HepG2 (cell line): ENCODE measurements around the gene ONECUT1. TPM values are rescaled to one million over a fixed set of nuclear protein-coding genes. Genes with fewer than 3 reads are reported as not detected.

Source experiments
- ELK4 ChIP-seq: sonication (generic); formaldehyde crosslinking; IDR thresholded peaks from 2 replicates; pipeline ENCODE4 v1.9.0; 2021; ENCODE audit warnings: missing genetic modification reagents, borderline replicate concordance
- FOSL1 ChIP-seq: sonication (generic); formaldehyde crosslinking; IDR thresholded peaks from 2 replicates; pipeline ENCODE4 v1.9.0; 2021; ENCODE audit warnings: missing genetic modification reagents, borderline replicate concordance
- HDAC1 ChIP-seq: sonication (generic); formaldehyde crosslinking; IDR thresholded peaks from 2 replicates; pipeline ENCODE4 v1.5.1; 2020; ENCODE audit warnings: mild to moderate bottlenecking, missing genetic modification reagents
- KDM2A ChIP-seq: sonication (generic); formaldehyde crosslinking; IDR thresholded peaks from 2 replicates; pipeline ENCODE4 v1.4.0; 2020; ENCODE audit warnings: low read depth, missing genetic modification reagents, borderline replicate concordance
- MAZ ChIP-seq, 2 experiments: sonication (generic) in 1 of 2; formaldehyde crosslinking in 1 of 2; IDR thresholded peaks; 2 replicates each; pipeline versions ENCODE4 v1.5.0 to v1.6.1; 2012 to 2020; ENCODE audit warnings: low read depth in 2 of 2, mild to moderate bottlenecking in 2 of 2, borderline replicate concordance in 1 of 2, improper control_type of control experiment in 1 of 2, low read length in 1 of 2, missing genetic modification reagents in 1 of 2, moderate library complexity in 1 of 2
- RXRB ChIP-seq: IDR thresholded peaks from 2 replicates; pipeline ENCODE4 v1.6.1; 2016; ENCODE audit warnings: borderline replicate concordance, missing genetic modification reagents, missing compliant biosample characterization
- STAT6 ChIP-seq: sonication (generic); formaldehyde crosslinking; IDR thresholded peaks from 2 replicates; pipeline ENCODE4 v1.4.0; 2020; ENCODE audit warnings: missing genetic modification reagents, mild to moderate bottlenecking, borderline replicate concordance
- ZBED4 ChIP-seq: sonication (generic); formaldehyde crosslinking; IDR thresholded peaks from 2 replicates; pipeline ENCODE4 v1.4.0; 2020; ENCODE audit warnings: missing genetic modification reagents, borderline replicate concordance
- ZC3H4 ChIP-seq: sonication (generic); formaldehyde crosslinking; IDR thresholded peaks from 2 replicates; pipeline ENCODE4 v1.4.0; 2020; ENCODE audit warnings: missing genetic modification reagents, borderline replicate concordance
- ZHX2 ChIP-seq, 2 experiments: sonication (generic) in 1 of 2; formaldehyde crosslinking in 1 of 2; IDR thresholded peaks; 2 replicates each; pipeline versions ENCODE4 v1.6.1 to v1.9.0; 2014 to 2022; ENCODE audit warnings: antibody characterized with exemption in 1 of 2, borderline replicate concordance in 1 of 2, inconsistent platforms in 1 of 2, low read depth in 1 of 2, missing genetic modification reagents in 1 of 2
- ZSCAN21 ChIP-seq: sonication (generic); formaldehyde crosslinking; IDR thresholded peaks from 2 replicates; pipeline ENCODE4 v1.8.0; 2022; ENCODE audit warnings: mild to moderate bottlenecking, missing genetic modification reagents, moderate library complexity, borderline replicate concordance
- polyA plus RNA-seq, 8 experiments: library from polyadenylated mRNA; depleted of rRNA in 3 of 8; stranded (reverse) in 7 of 8; unstranded in 1 of 8; fragments of >200 nt; fragmentation: Illumina TruSeq in 4 of 8; extraction: Trizol in 4 of 8; gene quantifications; 2 replicates each; pipeline versions ENCODE4 v1.2.1 to v1.2.3, GENCODE V29; 2011 to 2016; ENCODE audit warnings: low read depth in 4 of 8, missing spikeins in 1 of 8, mixed read lengths in 1 of 8; ENCODE audit not compliant: insufficient read depth in 1 of 8
- total RNA-seq, 5 experiments: library from RNA; depleted of rRNA; stranded (reverse); fragments of >200 nt; fragmentation: Illumina TruSeq; extraction: Trizol; gene quantifications; 2 replicates each; pipeline ENCODE4 v1.2.3, GENCODE V29; 2016; ENCODE audit warnings: low read depth in 1 of 5

ONECUT1 gene
- total and polyA plus RNA-seq, 2 of the 13 experiments (the other 11 are each of a cell fraction or from before 2014, with no cell fraction given), result 3.5 to 9.1 TPM

GRCh38 chr15:52789008-52789600 is 1.0 kb downstream of the ONECUT1 start (continued):
- TF ChIP-seq RXRB (CRISPR knock-in tag) (no peak), ZHX2 (IDR thresholded peaks at IDR 0.05; ENCODE audit: low read depth) (no peak), ZHX2 (CRISPR knock-in tag; IDR thresholded peaks at IDR 0.05; ENCODE audit: borderline replicate concordance) (no peak), MAZ (IDR thresholded peaks at IDR 0.05; ENCODE audit: borderline replicate concordance, low read depth, low read length) (no peak), MAZ (CRISPR knock-in tag; IDR thresholded peaks at IDR 0.05; ENCODE audit: low read depth) (no peak; the same call in 1 of the 2 replicates), ZBED4 (CRISPR knock-in tag) (no peak), HDAC1 (no peak), FOSL1 (CRISPR knock-in tag) (no peak), KDM2A (CRISPR knock-in tag) (no peak), ELK4 (CRISPR knock-in tag) (no peak), STAT6 (no peak), ZSCAN21 (CRISPR knock-in tag) (no peak), ZC3H4 (CRISPR knock-in tag) (no peak)
